ENCODE measurements around the gene SLC14A1.

The SLC14A1 gene

GRCh38 chr18:45722899-45723298, 1.1 kb upstream of the SLC14A1 start:
- no peak for DNase-seq (ENCODE audit: low read depth)

GRCh38 chr18:45724601-45725000, 620 bp downstream of the SLC14A1 start:
- DNase-seq (ENCODE audit: low read depth): no peak

- no peak for DNase-seq (ENCODE audit: low read depth)
Observed at GRCh38 chr18:45725336-45725735, 1.4 kb downstream of the SLC14A1 start.

GRCh38 chr18:45726603-45727002, 2.6 kb downstream of the SLC14A1 start:
- no peak for DNase-seq (ENCODE audit: low read depth)

GRCh38 chr18:45727068-45727467, 3.1 kb downstream of the SLC14A1 start:
- DNase-seq (ENCODE audit: low read depth): no peak

GRCh38 chr18:45728336-45729010, 4.5 kb downstream of the SLC14A1 start:
- no peak for DNase-seq (ENCODE audit: low read depth)

- no peak for DNase-seq (ENCODE audit: low read depth)
Observed at GRCh38 chr18:45730832-45731575, 7.0 kb downstream of the SLC14A1 start.

- DNase-seq (ENCODE audit: low read depth): no peak
Observed at GRCh38 chr18:45731716-45732115, 7.7 kb downstream of the SLC14A1 start.

- no peak for DNase-seq (ENCODE audit: low read depth)
Observed at GRCh38 chr18:45733535-45733934, 9.6 kb downstream of the SLC14A1 start.

- no peak for DNase-seq (ENCODE audit: low read depth)
Observed at GRCh38 chr18:45734505-45734904, 10.5 kb downstream of the SLC14A1 start.

GRCh38 chr18:45734944-45735343, 11.0 kb downstream of the SLC14A1 start:
- DNase-seq (ENCODE audit: low read depth): no peak

GRCh38 chr18:45738660-45739059, 14.7 kb downstream of the SLC14A1 start:
- DNase-seq (ENCODE audit: low read depth): no peak

- DNase-seq (ENCODE audit: low read depth): no peak
Observed at GRCh38 chr18:45739268-45739667, 15.3 kb downstream of the SLC14A1 start.

- no peak for DNase-seq (ENCODE audit: low read depth)
Observed at GRCh38 chr18:45739848-45740247, 15.9 kb downstream of the SLC14A1 start.

- no peak for DNase-seq (ENCODE audit: low read depth)
Observed at GRCh38 chr18:45741056-45741455, 17.1 kb downstream of the SLC14A1 start.

GRCh38 chr18:45745817-45746461, 22.0 kb downstream of the SLC14A1 start:
- DNase-seq (ENCODE audit: low read depth): no peak

- DNase-seq (ENCODE audit: low read depth): no peak
Observed at GRCh38 chr18:45748501-45748900, 24.5 kb downstream of the SLC14A1 start.

- DNase-seq (ENCODE audit: low read depth): no peak
Observed at GRCh38 chr18:45749918-45750689, 26.1 kb downstream of the SLC14A1 start.

- no peak for DNase-seq (ENCODE audit: low read depth)
Observed at GRCh38 chr18:45751766-45752165, 27.8 kb downstream of the SLC14A1 start.

GRCh38 chr18:45752681-45753080, 28.7 kb downstream of the SLC14A1 start:
- no peak for DNase-seq (ENCODE audit: low read depth)

GRCh38 chr18:45753286-45753685, 29.3 kb downstream of the SLC14A1 start:
- no peak for DNase-seq (ENCODE audit: low read depth)

- no peak for DNase-seq (ENCODE audit: low read depth)
Observed at GRCh38 chr18:45755934-45756333, 32.0 kb downstream of the SLC14A1 start.
